Activated CD4-positive, alpha-beta memory T cell treated with anti-CD3 and anti-CD28 coated beads, Interleukin-2, amount 10 ng/mL, durations not matched to agents 7 days and 5 days (primary cell): Measurements from ENCODE around the gene HIPK1. TPM values are rescaled to one million over a fixed set of nuclear protein-coding genes. Genes with fewer than 3 reads are reported as not detected.
"Not testable (repeated sequence)": the region's sequence is repeated elsewhere in the genome, so short reads cannot be mapped to it uniquely, and the experiment has no call there.

Source experiments
- CTCF ChIA-PET: fragments of 350-600 bp; sonication (Branson Sonifier 250); formaldehyde crosslinking; loops from one replicate; lab custom pipeline; 2021; ENCODE audit warnings: antibody characterized with exemption, inconsistent platforms; lab: Charles Lee
- POLR2A ChIA-PET: fragments of 350-600 bp; sonication (Branson Sonifier 250); formaldehyde crosslinking; loops from one replicate; lab custom pipeline; 2021; ENCODE audit warnings: antibody characterized with exemption; lab: Charles Lee
- DNase-seq: peaks from one replicate; pipeline ENCODE4 v3.0.0-alpha.2; 2020
- H3K27ac Mint-ChIP-seq: one replicate; pipeline ENCODE4 v1.8.0; 2021; ENCODE audit warnings: mild to moderate bottlenecking, mixed read lengths
- H3K27me3 Mint-ChIP-seq: one replicate; pipeline ENCODE4 v1.8.0; 2021; ENCODE audit warnings: mixed read lengths
- H3K36me3 Mint-ChIP-seq: one replicate; pipeline ENCODE4 v1.8.0; 2021; ENCODE audit warnings: low read depth, mixed read lengths
- H3K4me1 Mint-ChIP-seq: one replicate; pipeline ENCODE4 v1.8.0; 2021; ENCODE audit warnings: mixed read lengths
- H3K4me3 Mint-ChIP-seq: one replicate; pipeline ENCODE4 v1.8.0; 2021; ENCODE audit warnings: mild to moderate bottlenecking, mixed read lengths
- H3K9me3 Mint-ChIP-seq: one replicate; pipeline ENCODE4 v1.8.0; 2021; ENCODE audit warnings: mixed read lengths
- total RNA-seq, 2 experiments: library from RNA; stranded (reverse); gene quantifications; one replicate each; pipeline ENCODE4 v1.2.3, GENCODE V29; 2021

Gene HIPK1
- total RNA-seq, 2 experiments from 2014 or later: 89.5 to 92.5 TPM

DNA sequence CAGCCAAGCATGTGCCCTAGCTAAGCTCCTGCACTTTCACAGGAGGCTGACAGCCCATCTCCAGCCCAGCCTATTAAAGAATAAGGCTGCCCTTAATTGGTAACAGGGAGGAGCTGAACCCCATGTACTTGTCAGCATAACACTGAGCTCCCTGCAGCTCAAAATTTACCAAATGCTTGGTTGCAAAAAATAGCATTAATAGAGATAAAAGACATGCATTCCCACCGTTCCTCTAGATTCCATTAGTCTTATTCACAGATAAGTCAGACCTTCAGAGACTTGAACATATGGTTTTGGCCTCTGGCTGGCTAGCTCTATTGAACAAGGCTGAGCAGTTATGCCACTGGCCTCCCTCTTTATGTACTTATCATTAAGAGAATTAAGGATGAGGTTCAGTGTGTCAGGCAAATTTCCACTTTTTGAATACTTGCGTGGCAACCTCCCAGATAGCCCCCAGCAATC is 79.4 kb downstream of the HIPK1 start:
- no peak for DNase-seq
- peaks cover 1% of the 10 kb centered on the region for H3K4me1 Mint-ChIP-seq
- H3K9me3 Mint-ChIP-seq: no peaks in the 10 kb centered on the region
- no peaks in the 10 kb centered on the region for H3K36me3 Mint-ChIP-seq
- ChIA-PET CTCF (no interaction called here), POLR2A (no interaction called here)
- peaks cover 16% of the 10 kb centered on the region for H3K27me3 Mint-ChIP-seq
- H3K27ac Mint-ChIP-seq: no peak overlapping the region
- H3K4me3 Mint-ChIP-seq: no peak overlapping the region

DNA sequence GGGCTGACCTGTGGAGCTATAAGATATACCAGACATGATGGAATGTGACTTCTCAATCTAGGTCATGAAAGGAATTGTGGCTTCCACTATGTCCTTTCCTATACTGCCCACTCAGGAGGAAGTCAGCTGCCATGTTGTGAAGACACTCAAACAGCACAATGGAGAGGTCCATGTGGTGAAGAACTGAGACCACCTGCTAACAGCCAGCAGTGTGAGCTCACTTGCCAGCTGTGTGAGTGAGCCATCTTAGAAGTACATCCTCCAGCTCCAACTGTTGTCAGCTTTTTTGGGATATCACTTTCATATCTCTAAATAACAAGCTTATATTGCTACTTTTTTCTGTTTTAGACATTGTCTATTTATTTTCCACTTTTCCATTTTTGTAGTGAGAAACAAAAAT is 79.9 kb downstream of the HIPK1 start:
- DNase-seq: no peak
- H3K4me1 Mint-ChIP-seq: no peaks in the 10 kb centered on the region
- no peaks in the 10 kb centered on the region for H3K36me3 Mint-ChIP-seq
- ChIA-PET CTCF (interaction anchor here (1.0 to 1.2 kb wide), 2 partner anchors 30 to 338 kb away, joined by 3 read pairs; partner anchors contain the start of gene OLFML3), POLR2A (no interaction called here)
- H3K27me3 Mint-ChIP-seq: peaks cover 14% of the 10 kb centered on the region
- H3K27ac Mint-ChIP-seq: no peak overlapping the region
- no peaks in the 10 kb centered on the region for H3K9me3 Mint-ChIP-seq
- H3K4me3 Mint-ChIP-seq: no peak overlapping the region

DNA sequence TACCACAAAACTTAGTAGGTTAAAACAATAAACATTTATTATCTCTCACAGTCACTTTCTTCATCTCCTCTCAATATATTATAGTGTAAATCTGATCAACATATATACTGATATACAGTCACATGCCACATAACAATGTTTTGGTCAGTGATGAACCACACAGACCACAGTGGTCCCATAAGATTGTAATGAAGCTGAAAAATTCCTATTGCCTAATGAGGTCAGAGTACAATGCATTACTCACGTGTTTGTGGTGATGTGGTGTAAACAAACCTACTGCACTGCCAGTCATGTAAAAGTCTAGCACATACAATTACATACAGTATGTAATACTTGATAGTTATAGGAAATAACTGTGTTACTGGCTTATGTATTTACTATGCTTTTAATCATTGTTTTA is 80.3 kb downstream of the HIPK1 start:
- H3K9me3 Mint-ChIP-seq: no peaks in the 10 kb centered on the region
- no peaks in the 10 kb centered on the region for H3K4me1 Mint-ChIP-seq
- DNase-seq: no peak
- H3K4me3 Mint-ChIP-seq: no peak overlapping the region
- no peaks in the 10 kb centered on the region for H3K36me3 Mint-ChIP-seq
- ChIA-PET CTCF (interaction anchor here (1.0 to 1.2 kb wide), 2 partner anchors 30 to 337 kb away, joined by 3 read pairs; partner anchors contain the start of gene OLFML3), POLR2A (no interaction called here)
- H3K27ac Mint-ChIP-seq: no peak overlapping the region
- H3K27me3 Mint-ChIP-seq: peaks cover 14% of the 10 kb centered on the region

DNA sequence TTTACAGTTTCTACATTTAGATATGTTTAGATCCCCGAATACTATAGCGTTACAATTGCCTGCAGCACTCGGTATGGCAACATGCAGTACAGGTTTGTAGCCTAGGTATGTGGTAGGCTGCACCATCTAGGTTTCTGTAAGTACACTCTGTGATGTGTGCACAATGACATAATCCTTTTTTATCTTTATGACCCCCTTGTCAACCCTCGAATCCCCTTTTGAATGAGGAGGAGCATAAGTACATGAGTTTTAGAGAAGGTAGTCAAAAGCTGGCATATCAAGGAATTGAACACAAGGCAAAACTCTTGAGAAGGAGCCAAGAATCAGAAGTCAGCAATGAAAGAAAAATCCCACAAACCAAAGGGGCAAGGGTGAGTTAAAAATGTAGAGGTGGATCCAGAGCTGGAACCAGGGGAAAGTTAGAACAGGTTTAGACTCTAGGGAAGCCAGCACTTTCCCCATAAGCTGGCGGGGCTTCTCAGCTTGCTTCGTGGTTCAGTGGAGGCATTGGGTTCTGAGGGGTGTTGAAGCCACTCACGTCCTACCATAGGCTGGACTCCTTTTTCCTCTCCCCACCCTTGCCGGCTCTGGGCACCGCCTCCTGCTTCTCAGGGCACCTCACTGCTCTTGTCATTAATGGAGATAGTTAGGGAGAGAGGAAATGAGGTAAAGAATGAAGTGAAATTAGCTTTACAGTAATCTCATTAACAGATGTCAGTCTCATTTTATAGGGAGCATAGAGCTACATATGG is 81.5 kb downstream of the HIPK1 start:
- peaks cover 13% of the 10 kb centered on the region for H3K27me3 Mint-ChIP-seq

DNA sequence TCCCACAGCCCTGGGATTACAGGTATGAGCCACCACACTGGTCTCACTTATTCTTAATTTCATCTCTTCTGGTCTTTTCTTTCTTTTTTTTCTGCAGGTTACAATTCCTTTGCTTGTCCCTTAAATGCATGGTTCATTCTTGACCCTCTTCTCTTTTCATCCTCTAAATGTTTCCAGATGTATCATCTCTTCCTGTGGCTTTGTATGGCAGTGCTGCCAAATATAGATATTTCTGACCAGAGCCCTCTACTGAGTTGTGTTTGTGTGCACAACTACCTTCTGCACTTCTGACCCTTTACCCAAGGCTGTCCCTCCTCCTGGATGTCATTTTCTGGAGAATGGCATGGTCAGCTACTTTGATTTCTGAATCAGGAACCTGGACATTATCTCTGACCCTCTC is 82.7 kb downstream of the HIPK1 start:
- CTCF ChIA-PET: no interaction called here

More for the DNA sequence above, 81.5 kb downstream of the HIPK1 start:
- ChIA-PET CTCF (interaction anchor here (1.2 kb wide), 1 partner anchor 32 kb away, joined by 3 read pairs; the partner anchor contains the start of gene OLFML3), POLR2A (no interaction called here)
- Mint-ChIP-seq H3K4me3 (no peak overlapping the region), H3K36me3 (no peaks in the 10 kb centered on the region), H3K4me1 (no peaks in the 10 kb centered on the region), H3K27ac (no peak overlapping the region), H3K9me3 (no peaks in the 10 kb centered on the region)
- no peak for DNase-seq

DNA sequence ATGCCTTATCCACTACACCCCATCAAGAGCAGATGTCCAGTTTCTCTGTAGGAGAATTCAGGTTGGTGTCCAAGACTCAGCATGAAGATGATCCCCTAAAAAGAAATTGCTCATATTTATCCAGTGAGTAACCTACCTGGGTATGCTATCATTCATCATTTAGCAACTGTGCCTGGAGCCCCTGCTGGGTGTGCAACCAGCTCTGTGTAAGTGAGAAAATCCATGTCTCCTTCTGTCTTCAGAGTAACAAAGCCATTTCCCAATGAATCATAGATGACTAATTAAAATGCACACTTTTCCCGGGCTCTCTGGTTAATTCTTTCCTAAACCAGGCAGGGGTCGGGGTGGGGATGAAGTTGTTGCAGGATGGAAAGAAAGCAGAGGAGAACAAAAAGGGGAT is 86.0 kb downstream of the HIPK1 start:
- Mint-ChIP-seq H3K36me3 (no peaks in the 10 kb centered on the region), H3K4me3 (no peak overlapping the region), H3K4me1 (no peaks in the 10 kb centered on the region), H3K9me3 (peaks cover 3% of the 10 kb centered on the region), H3K27ac (no peak overlapping the region), H3K27me3 (peaks cover 8% of the 10 kb centered on the region)
- ChIA-PET CTCF (no interaction called here), POLR2A (no interaction called here)
- no peak for DNase-seq

More for the DNA sequence above, 82.7 kb downstream of the HIPK1 start:
- no peaks in the 10 kb centered on the region for H3K9me3 Mint-ChIP-seq
- no peak overlapping the region for H3K27ac Mint-ChIP-seq
- no peak for DNase-seq
- H3K27me3 Mint-ChIP-seq: peaks cover 12% of the 10 kb centered on the region
- no peaks in the 10 kb centered on the region for H3K4me1 Mint-ChIP-seq
- H3K4me3 Mint-ChIP-seq: no peak overlapping the region
- no peaks in the 10 kb centered on the region for H3K36me3 Mint-ChIP-seq
- POLR2A ChIA-PET: no interaction called here

DNA sequence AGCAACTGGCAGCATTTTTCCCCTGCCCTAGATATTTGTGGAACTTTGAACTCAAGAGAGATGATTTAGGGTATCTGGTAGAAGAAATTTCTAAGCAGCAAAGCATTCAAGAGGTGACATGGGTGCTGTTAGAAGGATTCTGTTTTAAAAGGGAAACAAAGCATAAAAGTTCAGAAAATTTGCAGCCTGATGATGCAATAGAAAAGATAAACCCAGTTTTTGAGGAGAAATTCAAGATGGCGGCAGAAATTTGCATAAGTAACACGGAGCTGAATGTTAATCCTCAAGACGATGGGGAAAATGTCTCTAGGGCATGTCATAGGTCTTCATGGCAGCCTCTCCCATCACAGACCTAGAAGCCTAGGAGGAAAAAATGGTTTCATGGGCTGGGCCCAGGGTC is 90.6 kb downstream of the HIPK1 start:
- DNase-seq, POLR2A ChIA-PET, H3K9me3 Mint-ChIP-seq, H3K27me3 Mint-ChIP-seq, H3K36me3 Mint-ChIP-seq, H3K4me1 Mint-ChIP-seq, H3K27ac Mint-ChIP-seq, H3K4me3 Mint-ChIP-seq, CTCF ChIA-PET: not testable (repeated sequence)

DNA sequence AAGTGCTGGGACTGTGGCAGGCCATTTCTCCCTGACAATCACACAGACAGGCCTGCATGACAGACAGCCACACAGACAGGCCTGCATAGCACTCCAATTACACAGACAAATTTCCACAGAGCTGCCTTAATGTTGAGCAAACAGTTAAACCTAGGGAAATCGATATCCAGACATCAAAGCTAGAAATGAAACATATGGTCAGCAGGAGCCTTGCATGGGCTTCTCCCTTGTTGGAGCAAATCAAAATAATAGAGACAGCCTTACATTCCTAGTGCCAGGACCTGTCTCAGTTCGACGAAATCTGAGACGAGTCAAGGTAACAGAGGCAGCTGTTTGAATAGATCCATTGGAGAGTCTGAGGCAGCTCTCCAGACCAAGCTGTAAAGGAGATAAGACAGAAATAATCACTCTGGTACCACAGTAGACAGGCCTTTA is 92.6 kb downstream of the HIPK1 start:
- peaks cover 3% of the 10 kb centered on the region for H3K9me3 Mint-ChIP-seq
- CTCF ChIA-PET: no interaction called here
- H3K27ac Mint-ChIP-seq: no peak overlapping the region

DNA sequence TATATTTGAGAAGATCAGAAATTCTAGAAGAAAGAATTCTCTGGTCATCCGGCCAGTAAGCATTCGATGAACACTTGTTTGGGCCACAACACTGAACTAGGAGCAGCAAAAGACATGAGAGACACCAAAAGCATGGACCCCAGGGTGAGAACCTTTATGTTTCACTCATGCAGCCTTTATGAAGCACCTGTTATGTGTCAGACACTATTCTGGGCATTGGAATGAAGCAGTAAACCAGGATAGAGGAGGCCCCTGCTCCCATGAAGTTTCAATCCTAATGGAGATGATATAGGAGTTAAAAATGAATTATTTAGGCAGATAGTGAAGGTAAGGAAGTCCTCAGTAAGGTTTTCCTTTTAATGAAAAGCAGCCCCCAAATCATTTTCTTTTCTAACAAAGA is 93.8 kb downstream of the HIPK1 start:
- no peak overlapping the region for H3K27ac Mint-ChIP-seq
- H3K9me3 Mint-ChIP-seq: peaks cover 3% of the 10 kb centered on the region
- H3K4me3 Mint-ChIP-seq: no peak overlapping the region
- ChIA-PET POLR2A (no interaction called here), CTCF (no interaction called here)
- H3K36me3 Mint-ChIP-seq: no peaks in the 10 kb centered on the region
- H3K27me3 Mint-ChIP-seq: no peaks in the 10 kb centered on the region
- no peak for DNase-seq
- no peaks in the 10 kb centered on the region for H3K4me1 Mint-ChIP-seq

More for the DNA sequence above, 92.6 kb downstream of the HIPK1 start:
- H3K4me3 Mint-ChIP-seq: no peak overlapping the region
- H3K27me3 Mint-ChIP-seq: no peaks in the 10 kb centered on the region
- no peaks in the 10 kb centered on the region for H3K36me3 Mint-ChIP-seq
- H3K4me1 Mint-ChIP-seq: no peaks in the 10 kb centered on the region
- no peak for DNase-seq
- POLR2A ChIA-PET: no interaction called here

DNA sequence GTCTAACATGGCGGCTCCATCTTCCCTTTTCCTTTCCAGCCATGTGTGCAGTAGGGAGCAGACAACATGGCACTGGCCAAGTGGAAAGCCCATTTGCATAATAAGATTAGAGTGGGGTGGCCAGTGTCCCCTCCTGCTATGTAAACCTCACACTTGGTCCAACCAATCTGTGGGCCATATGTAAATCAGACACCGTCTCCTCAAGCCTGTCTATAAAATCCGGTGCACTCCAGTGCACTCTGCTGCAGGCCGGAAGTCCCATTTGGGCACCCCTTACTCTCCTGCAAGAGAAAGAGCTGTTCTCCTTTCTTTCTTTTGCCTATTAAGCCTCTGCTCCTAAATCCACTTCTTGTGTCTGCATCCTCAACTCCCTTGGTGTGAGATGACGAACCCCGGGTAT is 94.3 kb downstream of the HIPK1 start:
- Mint-ChIP-seq H3K4me1 (no peaks in the 10 kb centered on the region), H3K27me3 (no peaks in the 10 kb centered on the region), H3K9me3 (peaks cover 3% of the 10 kb centered on the region), H3K27ac (no peak overlapping the region), H3K4me3 (no peak overlapping the region), H3K36me3 (no peaks in the 10 kb centered on the region)
- ChIA-PET POLR2A (no interaction called here), CTCF (no interaction called here)
- no peak for DNase-seq

DNA sequence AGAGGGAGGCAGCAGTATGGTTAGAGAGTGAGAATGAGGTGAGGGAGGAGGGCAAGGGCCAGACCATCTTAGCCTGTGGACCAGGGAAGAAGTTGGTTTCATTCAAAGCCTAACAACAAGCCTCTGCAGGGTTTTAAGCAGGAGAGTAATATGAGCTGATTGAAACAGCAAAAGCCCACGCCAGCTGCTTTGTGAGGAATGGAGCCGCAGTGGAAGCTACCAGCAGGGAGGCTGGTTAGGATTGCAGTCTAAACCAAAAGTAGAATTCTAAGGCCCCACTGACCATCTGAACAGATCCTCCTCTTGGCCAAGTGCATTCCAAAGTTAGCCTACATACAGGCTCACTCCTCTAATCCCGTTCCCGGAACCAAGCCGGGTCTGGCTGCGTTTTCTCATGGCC is 94.9 kb downstream of the HIPK1 start:
- Mint-ChIP-seq H3K9me3 (peaks cover 3% of the 10 kb centered on the region), H3K4me3 (no peak overlapping the region), H3K4me1 (no peaks in the 10 kb centered on the region), H3K27ac (no peak overlapping the region), H3K36me3 (no peaks in the 10 kb centered on the region), H3K27me3 (no peaks in the 10 kb centered on the region)
- ChIA-PET CTCF (no interaction called here), POLR2A (no interaction called here)
- DNase-seq: no peak

DNA sequence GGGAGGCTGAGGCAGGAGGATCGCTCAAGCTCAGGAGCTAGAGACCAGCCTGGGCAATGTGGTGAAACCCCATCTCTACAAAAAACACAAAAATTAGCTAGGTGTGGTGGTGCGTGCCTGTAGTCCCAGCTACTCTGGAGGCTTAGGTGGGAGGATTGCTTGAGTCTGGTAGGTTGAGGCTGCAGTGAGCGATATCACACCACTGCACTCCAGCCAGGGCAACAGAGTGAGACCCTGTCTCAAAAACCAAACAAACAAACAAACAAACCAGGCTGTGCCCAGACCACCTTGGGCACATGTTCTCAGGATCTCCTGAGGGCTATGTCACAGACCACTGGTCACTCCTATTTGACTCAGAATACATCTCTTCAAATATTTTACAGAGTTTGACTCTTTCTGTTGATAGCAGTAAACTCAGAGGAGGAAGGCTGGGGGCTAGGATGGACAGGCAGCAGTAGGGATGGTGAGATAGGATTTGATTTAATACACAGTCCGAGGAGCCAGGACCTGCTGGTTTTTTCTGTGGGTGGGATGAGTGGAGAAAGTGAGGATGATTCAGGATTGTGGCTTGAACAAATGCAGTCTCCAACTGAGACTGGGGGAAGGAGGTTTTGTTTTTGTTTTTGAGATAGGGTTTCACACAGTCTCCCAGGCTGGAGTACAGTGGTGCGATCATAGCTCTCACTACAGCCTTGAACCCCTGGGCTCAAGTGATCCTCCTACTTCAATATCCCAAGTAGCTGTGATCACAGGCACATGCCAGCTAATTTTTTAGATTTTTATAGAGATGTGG is 96.7 kb downstream of the HIPK1 start:
- CTCF ChIA-PET: no interaction called here
- H3K36me3 Mint-ChIP-seq: no peaks in the 10 kb centered on the region
- H3K9me3 Mint-ChIP-seq: no peaks in the 10 kb centered on the region
- DNase-seq: no peak
- POLR2A ChIA-PET: interaction anchor here (0.6 kb wide), 1 partner anchor 19 kb away, joined by 4 read pairs; no protein-coding TSS in a partner anchor
- H3K4me3 Mint-ChIP-seq: no peak overlapping the region
- no peaks in the 10 kb centered on the region for H3K4me1 Mint-ChIP-seq
- no peak overlapping the region for H3K27ac Mint-ChIP-seq
- H3K27me3 Mint-ChIP-seq: no peaks in the 10 kb centered on the region

DNA sequence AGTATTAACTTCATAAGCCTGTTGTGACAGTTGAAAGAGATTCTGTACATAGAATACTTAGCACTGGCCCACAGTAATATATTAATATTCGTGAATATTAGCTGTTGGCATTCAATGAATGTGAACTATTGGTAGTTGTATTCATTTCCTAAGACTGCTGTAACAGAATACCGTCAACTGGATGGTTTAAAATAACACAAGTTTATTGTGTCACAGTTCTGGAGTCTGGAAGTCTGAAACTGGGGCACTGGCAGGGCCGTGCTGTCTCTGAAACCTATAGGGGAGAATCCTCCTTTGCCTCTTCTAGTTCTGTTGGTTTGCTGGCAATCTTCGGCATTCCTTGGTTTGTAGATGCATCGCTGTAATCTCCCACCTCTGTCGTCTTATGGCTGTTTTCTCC is 97.7 kb downstream of the HIPK1 start:
- Mint-ChIP-seq H3K27me3 (no peaks in the 10 kb centered on the region), H3K36me3 (no peaks in the 10 kb centered on the region), H3K9me3 (no peaks in the 10 kb centered on the region), H3K27ac (no peak overlapping the region), H3K4me3 (no peak overlapping the region), H3K4me1 (no peaks in the 10 kb centered on the region)
- CTCF ChIA-PET: no interaction called here
- POLR2A ChIA-PET: no interaction called here
- no peak for DNase-seq
